ENCODE results near the gene ARHGAP6. TPM values are rescaled to one million over a fixed set of nuclear protein-coding genes. Genes with fewer than 3 reads are reported as not detected.

Gene ARHGAP6
- total and polyA plus RNA-seq, 2 of the 13 experiments (the other 11 are each of a cell fraction or from before 2014, with no cell fraction given): 0.11 TPM; not detected in 1

- CTCF ChIA-PET (ENCODE audit: low intra/inter-chr PET ratio, low total read pairs): no interaction called here
- H3K79me2 ChIP-seq (ENCODE audit: insufficient read depth, low read length): no peaks in the 10 kb centered on the region
- in situ Hi-C loops (cut with HindIII; ENCODE audit: extremely low pct_ligation_motif_present, low pct_unique_long_range_greater_than_20kb): no loop called here
- H3K9me3 ChIP-seq (ENCODE audit: low read length): no peaks in the 10 kb centered on the region
- no peak for FAIRE-seq
- no peak for ATAC-seq
- no peak overlapping the region for H2AFZ ChIP-seq (ENCODE audit: low read length)
- no peaks in the 10 kb centered on the region for H4K20me1 ChIP-seq (ENCODE audit: insufficient read depth, low read length)
- H3K4me3 ChIP-seq (replicated peaks in 1 of 3; ENCODE audit: insufficient read depth in 1 of 3, low read depth in 2 of 3, low read length in 3 of 3): no peak overlapping the region
- 0% methylated on average over 7 of the region's 12 CpGs for WGBS (ENCODE audit: low lambda C conversion rate)
- no peaks in the 10 kb centered on the region; a peak in 1 of 5 replicates for H3K27me3 ChIP-seq (ENCODE audit: control insufficient read depth in 1 of 2, insufficient read depth in 2 of 2, low read length in 2 of 2)
- no peak for DNase-seq (ENCODE audit: low spot score)
- intact Hi-C loops (cut with micrococcal nuclease; ENCODE audit: unreplicated experiment): no loop called here
- no peak overlapping the region for H3K4me2 ChIP-seq (ENCODE audit: low read depth, low read length)
- H3K27ac ChIP-seq (ENCODE audit: extremely low read length, insufficient read depth, low read length): no peak overlapping the region
- H3K4me1 ChIP-seq (ENCODE audit: insufficient read depth, low read length): no peaks in the 10 kb centered on the region
- POLR2A ChIA-PET: no interaction called here
- no peak overlapping the region for H3K9ac ChIP-seq (ENCODE audit: insufficient read depth, low read depth, low read length)
- no TSS peak for BruUV-seq (replicated peaks)
- no peaks in the 10 kb centered on the region for H3K36me3 ChIP-seq (replicated peaks in 1 of 2; ENCODE audit: control insufficient read depth in 1 of 2, insufficient read depth in 2 of 2, low read length in 2 of 2)
- TF ChIP-seq ZNF430 (CRISPR knock-in tag; IDR thresholded peaks at IDR 0.05) (no peak), TRIM24 (CRISPR knock-in tag; IDR thresholded peaks at IDR 0.05) (no peak), RBM39 (IDR thresholded peaks at IDR 0.05; ENCODE audit: low read depth, low read length, poor library complexity, severe bottlenecking) (no peak), HBP1 (CRISPR knock-in tag; IDR thresholded peaks at IDR 0.05; ENCODE audit: low read depth) (no peak), HNRNPK (IDR thresholded peaks at IDR 0.05; ENCODE audit: low read depth, low read length, poor library complexity, severe bottlenecking) (no peak), ARID3A (IDR thresholded peaks at IDR 0.05; ENCODE audit: low read depth, low read length) (no peak), ZNF354B (CRISPR knock-in tag; IDR thresholded peaks at IDR 0.05) (no peak), GMEB2 (CRISPR knock-in tag; IDR thresholded peaks at IDR 0.05; ENCODE audit: low read depth) (no peak), JUNB (CRISPR knock-in tag; IDR thresholded peaks at IDR 0.05; ENCODE audit: borderline replicate concordance) (no peak), ZNF34 (CRISPR knock-in tag; IDR thresholded peaks at IDR 0.05; ENCODE audit: borderline replicate concordance) (no peak), BRF2 (CRISPR knock-in tag; IDR thresholded peaks at IDR 0.05) (no peak), ZNF788 (CRISPR knock-in tag; IDR thresholded peaks at IDR 0.05; ENCODE audit: borderline replicate concordance) (no peak), ZEB1 (IDR thresholded peaks at IDR 0.05; ENCODE audit: insufficient replicate concordance, low read depth) (no peak), SRF (IDR thresholded peaks at IDR 0.05; ENCODE audit: low read depth, low read length) (no peak), HES4 (CRISPR knock-in tag; IDR thresholded peaks at IDR 0.05; ENCODE audit: borderline replicate concordance) (no peak), THAP7 (CRISPR knock-in tag; IDR thresholded peaks at IDR 0.05) (no peak), SNAPC2 (CRISPR knock-in tag; IDR thresholded peaks at IDR 0.05) (no peak), ZNF460 (CRISPR knock-in tag; IDR thresholded peaks at IDR 0.05; ENCODE audit: borderline replicate concordance) (no peak)
Observed at GRCh38 chrX:11666952-11667685, 1.4 kb upstream of the ARHGAP6 start.

Data from HepG2 (cell line).